Kidney tubule cell (primary cell): ENCODE results near the gene MAX.

Source experiments
- DNase-seq: peaks from one replicate; pipeline ENCODE4 v3.0.0-alpha.2; 2018; ENCODE audit warnings: low spot score

Gene MAX

GRCh38 chr14:65072937-65073336 is 29.4 kb downstream of the MAX start:
- DNase-seq, result peak; percentile 35

DNA sequence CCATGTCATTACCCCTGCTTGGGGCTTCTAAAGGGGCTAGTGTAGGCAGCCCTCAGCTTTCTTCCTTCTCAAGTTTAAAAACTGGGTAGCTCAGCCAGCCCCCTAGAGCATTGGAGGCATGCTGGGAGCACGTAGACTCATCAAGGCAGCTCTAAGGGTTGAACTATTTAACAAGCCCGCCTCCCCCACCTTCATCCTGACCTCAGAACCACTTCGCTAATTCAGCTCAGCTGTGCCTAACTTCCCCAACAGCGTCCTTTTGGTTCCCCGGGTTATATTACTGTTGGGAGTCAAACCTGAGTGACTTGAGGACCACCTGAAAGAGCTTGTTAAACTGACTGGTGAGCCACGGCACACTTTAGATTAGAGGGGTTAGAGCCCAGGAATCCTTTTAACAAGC is 30.1 kb downstream of the MAX start:
- no peak for DNase-seq

DNA sequence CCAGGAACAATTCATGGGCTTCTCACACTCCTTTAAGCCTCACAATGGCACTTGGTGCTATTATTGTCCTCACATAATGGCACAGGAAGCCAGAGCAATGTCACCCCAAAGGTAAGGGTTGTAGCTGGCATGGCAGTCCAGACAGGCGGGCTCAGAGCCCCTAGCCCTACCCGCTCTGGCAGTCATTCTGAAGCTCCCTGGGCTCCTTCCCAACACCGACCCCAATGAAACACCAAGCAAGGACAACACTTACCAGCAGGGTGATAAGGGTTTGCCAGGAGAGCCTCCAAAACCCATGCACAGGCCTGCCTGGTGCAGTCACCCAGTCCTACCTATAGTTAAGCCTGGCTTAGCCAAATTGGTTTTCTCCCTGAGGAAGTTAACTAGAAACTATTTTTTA is 30.8 kb downstream of the MAX start:
- no peak for DNase-seq

GRCh38 chr14:65070471-65070976 is 31.8 kb downstream of the MAX start:
- peak; percentile 54 for DNase-seq

GRCh38 chr14:65069874-65070413 is 32.4 kb downstream of the MAX start:
- no peak for DNase-seq

- DNase-seq, result no peak
Measured at GRCh38 chr14:65065719-65066118, 36.6 kb downstream of the MAX start.

DNA sequence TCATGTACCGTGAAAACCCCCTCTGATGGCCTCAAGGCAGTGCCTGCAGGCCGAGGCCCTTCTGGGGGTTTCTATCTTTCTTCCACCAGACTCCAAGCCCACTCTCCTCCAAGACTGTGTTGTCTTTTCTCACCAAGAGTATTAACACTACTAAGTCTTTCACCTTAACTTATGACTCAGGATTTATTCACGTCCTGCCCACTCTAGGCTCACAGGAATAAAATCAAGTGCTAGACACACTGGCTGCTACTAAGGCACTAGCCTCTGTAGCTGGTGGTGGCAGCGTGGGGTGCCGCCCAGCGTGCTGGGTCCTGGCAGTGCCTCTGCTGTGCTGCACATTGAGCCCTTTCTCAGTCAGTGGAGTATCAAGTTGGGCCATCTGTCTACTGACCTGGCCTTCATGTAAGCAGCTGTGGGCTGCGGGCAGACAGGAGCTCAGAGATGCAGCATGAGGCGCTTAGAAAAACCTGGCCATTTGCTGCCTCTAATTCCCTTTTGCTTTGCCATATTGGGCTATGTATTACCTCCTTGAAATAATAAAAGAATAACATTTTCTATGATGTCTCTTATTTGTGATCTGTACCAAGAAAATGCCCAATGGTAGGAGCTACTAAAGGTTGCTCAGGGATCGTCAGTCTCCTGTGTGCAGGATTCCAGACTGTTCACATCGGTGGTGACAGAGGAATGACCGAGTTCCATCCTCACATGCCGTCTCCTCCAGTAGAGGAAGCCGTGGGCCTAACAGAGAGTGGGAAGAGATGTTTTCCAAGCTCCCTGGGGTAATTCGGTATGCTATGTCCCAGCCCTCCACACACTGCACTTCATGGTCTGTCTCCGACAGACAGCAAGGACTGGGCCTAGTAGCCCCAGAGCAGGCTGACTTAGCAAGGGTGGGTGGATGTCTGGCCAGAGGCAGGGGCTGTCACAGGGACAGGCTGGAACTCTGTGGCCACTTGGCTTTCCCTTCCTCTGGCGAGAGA is 39.9 kb downstream of the MAX start:
- peak; percentile 37 for DNase-seq

DNA sequence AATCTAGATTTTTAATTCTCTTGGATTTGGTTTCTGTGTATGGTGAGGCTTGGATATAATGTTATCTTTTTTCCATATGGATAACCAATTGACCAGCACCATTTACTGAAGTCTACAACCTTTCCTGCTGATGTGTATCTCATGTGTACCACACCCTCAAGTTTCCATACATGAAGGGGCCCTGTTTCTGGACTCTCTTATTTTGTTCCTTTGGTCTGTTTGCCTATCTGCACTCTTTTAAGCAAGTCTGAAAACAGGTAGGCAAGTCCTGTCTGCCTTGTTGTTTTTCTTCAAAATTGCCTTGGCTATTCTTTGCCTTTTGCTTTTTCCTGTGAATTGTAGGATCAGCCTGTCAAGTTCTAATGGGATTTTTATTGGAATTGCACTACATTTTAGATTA is 44.6 kb downstream of the MAX start:
- no peak for DNase-seq

GRCh38 chr14:65054471-65055085 is 47.7 kb downstream of the MAX start:
- no peak for DNase-seq

DNA sequence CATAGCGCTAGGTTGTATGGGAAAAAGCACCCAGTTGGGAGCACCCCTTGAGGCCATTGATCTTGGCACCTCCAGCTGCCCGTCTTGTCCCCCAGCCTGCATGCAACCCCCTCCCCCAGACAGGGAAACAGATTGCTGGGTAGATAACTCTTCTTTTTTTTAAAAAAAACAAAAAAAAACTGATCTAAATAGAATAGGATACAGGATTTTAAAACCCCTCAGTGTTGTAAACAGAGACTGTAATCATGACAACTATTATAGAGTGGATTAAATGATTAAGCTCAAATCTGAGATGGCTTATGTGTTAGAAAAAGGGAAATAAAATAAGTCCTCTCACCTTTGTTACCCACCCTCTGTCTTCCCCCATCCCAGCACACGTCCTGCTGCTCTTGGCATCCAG is 48.9 kb downstream of the MAX start:
- DNase-seq, result no peak

- no peak for DNase-seq
Measured at GRCh38 chr14:65052832-65053231, 49.5 kb downstream of the MAX start.

DNA sequence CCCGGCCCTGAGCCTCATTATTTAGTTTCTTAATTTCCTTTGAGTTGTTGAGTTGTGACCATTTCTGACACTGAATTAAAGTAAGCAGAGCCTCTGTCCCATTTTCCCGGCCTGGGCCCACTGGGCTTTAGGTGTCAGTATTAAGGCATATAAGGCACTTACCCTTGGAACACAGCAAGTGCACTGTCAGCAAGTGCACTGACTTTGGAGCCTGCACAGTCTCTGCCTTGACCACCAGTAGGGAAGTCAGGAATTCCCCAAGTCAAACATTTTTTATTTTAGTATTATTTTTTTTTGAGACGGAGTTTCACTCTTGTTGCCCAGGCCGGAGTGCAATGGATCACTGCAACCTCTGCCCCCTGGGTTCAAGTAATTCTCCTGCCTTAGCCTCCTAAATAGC is 56.6 kb downstream of the MAX start:
- no peak for DNase-seq

DNA sequence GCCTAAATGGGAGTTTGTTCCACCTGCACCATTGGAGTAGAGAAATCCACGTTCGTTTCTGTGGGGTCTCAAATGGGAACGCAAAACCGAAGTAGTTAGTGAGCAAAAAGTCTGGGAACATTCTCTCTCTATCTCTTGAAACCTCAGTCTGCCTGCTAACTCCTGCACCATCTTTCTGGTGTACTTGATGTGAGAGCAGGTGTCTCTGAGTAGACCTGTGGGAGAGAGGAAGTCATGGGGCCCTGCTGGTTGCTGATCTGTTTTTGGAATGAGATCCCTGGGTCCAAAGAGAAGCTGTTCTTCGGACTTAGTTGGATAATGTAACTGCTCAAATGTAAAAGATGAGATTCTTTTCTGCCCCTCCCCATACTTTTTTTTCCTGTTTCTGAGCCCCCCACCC is 57.3 kb downstream of the MAX start:
- DNase-seq, result no peak

- no peak for DNase-seq
Measured at GRCh38 chr14:65044596-65044959, 57.7 kb downstream of the MAX start.

GRCh38 chr14:65043893-65044595 is 58.3 kb downstream of the MAX start:
- DNase-seq, result no peak

- DNase-seq, result no peak
Measured at GRCh38 chr14:65042731-65043372, 59.5 kb downstream of the MAX start.

DNA sequence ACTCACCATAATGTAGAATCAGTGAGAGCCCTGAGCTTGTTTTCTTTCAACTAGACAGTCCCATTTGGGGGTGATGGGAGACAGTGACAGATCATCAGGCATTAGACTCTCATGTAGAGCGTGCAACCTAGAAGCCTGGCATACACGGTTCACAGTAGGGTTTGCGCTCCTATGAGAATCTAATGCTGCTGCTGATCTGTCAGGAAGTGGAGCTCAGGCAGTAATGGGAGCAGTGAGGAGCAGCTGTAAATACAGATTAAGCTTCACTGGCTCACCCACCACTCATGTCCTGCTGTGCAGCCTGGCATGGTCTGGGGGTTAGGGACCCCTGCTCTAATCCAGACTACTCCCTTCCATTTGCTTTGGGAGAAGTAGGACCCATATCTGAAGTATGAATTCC is 60.0 kb downstream of the MAX start:
- DNase-seq, result no peak

GRCh38 chr14:65041434-65041915 is 60.8 kb downstream of the MAX start:
- DNase-seq, result no peak

DNA sequence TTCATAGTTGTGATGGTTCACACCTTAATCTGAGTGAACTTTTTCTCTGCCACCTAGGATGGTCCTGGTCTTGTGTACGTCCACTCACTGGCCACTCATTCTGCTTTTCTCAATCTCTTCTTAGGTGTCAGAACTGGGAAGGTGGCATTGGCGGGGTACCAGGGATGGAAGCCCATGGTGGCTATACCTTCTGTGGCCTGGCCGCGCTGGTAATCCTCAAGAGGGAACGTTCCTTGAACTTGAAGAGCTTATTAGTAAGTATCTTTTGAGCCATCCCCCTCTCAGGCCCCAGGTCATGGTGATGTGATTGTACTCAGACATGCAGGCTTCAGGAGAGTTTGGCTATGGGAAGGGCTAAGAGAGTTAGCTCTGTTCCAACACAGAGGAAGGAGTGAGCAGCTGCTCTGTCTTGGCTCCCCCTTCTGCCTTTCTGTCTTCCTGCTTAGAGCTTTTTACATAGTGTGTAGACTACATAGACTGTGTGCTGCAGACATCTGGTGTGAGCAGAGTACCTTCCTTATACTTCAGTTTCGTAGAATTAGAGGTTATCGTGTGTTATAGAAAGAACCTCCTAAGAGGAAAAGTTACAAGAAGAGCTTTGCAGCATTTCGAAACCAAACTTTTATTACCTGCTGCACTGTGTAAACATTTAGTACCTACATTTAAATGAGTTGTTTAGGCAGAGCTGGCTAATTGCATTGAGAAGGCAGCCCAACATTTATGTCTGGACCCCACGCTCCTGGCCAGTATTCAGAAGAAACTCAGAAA is 61.5 kb downstream of the MAX start:
- no peak for DNase-seq

DNA sequence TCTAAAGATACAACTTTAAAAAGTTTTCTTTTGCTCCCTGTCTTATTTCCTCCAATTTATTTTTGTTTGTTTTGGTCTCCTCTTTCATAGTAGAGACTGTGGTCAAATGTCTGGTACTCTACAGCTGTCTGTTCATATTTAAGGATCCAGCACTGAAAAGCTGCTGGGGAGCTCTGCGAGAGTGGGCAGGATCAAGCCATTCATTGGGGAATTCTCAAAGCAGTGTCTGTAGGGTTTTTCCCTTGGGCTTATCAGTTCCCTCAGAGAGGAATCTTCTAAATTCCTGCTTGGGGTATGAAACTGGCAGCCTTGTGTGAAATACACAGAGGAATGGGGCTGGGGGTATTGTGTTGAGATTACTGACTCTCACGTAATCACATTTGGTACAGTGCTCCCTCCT is 63.4 kb downstream of the MAX start:
- no peak for DNase-seq

GRCh38 chr14:65035049-65035448 is 67.3 kb downstream of the MAX start:
- DNase-seq, result no peak
